Endothelial cell (in vitro differentiated cells): Measurements from ENCODE around the gene NTRK2. TPM values are rescaled to one million over a fixed set of nuclear protein-coding genes. Genes with fewer than 3 reads are reported as not detected.

ENCODE experiments used
- DNase-seq: peaks from one replicate; pipeline ENCODE4 v3.0.0; 2021; ENCODE audit warnings: low spot score
- H3K27ac Mint-ChIP-seq: one replicate; pipeline ENCODE4 v1.8.0; 2021; ENCODE audit warnings: mixed read lengths, inconsistent platforms; ENCODE audit not compliant: unreplicated experiment
- H3K27me3 Mint-ChIP-seq: one replicate; pipeline ENCODE4 v1.8.0; 2021; ENCODE audit warnings: mild to moderate bottlenecking, moderate library complexity, mixed read lengths, inconsistent platforms; ENCODE audit not compliant: unreplicated experiment
- H3K36me3 Mint-ChIP-seq: one replicate; pipeline ENCODE4 v1.8.0; 2021; ENCODE audit warnings: mild to moderate bottlenecking, low read depth, mixed read lengths, inconsistent platforms; ENCODE audit not compliant: unreplicated experiment
- H3K4me1 Mint-ChIP-seq: one replicate; pipeline ENCODE4 v1.8.0; 2021; ENCODE audit warnings: mild to moderate bottlenecking, mixed read lengths, inconsistent platforms; ENCODE audit not compliant: unreplicated experiment
- H3K4me3 Mint-ChIP-seq: one replicate; pipeline ENCODE4 v1.8.0; 2021; ENCODE audit warnings: mild to moderate bottlenecking, mixed read lengths, inconsistent platforms; ENCODE audit not compliant: unreplicated experiment
- H3K9me3 Mint-ChIP-seq: one replicate; pipeline ENCODE4 v1.8.0; 2021; ENCODE audit warnings: mixed read lengths, inconsistent platforms; ENCODE audit not compliant: unreplicated experiment
- CTCF ChIP-seq: fragments of 200-600 bp; sonication (generic); IDR thresholded peaks from one replicate; pipeline ENCODE4 v1.5.0; 2021; ENCODE audit warnings: antibody characterized with exemption; ENCODE audit not compliant: unreplicated experiment
- total RNA-seq: library from RNA; stranded (reverse); fragmentation: NEBNext Ultra II Directional; extraction: Animal tissue kit (Norgen Biotek cat#: 25700); gene quantifications from one replicate; pipeline ENCODE4 v1.2.1, GENCODE V29; 2021; ENCODE audit not compliant: unreplicated experiment

The NTRK2 gene
- total RNA-seq, 1 donor from 2014 or later = not detected

DNA sequence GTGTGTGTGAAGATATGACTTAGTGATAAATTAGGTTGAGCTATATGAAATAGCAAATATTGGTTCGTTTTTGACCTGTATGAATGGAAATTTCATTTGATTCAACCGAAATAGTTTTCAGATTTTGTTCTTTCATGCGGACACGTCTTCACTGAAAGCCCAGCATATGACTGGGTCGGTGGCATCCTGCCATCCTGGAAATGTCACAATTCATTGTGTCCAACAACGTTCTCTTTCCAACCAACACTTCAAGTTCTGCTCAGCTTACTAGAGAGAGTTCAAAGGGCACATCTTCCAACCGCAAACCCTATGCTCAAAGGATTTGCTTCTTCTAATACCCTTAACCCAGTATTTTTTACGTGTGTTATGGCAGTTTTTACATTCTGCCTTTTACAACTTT, 252.5 kb downstream of the NTRK2 start:
- DNase-seq = no peak
- Mint-ChIP-seq H3K27me3 (no peaks in the 10 kb centered on the region), H3K27ac (no peak overlapping the region), H3K4me3 (no peak overlapping the region), H3K36me3 (no peaks in the 10 kb centered on the region), H3K4me1 (no peaks in the 10 kb centered on the region), H3K9me3 (no peaks in the 10 kb centered on the region)
- no peak for TF ChIP-seq CTCF

GRCh38 chr9:84924266-84924665, 254.7 kb downstream of the NTRK2 start:
- Mint-ChIP-seq H3K27me3 (no peaks in the 10 kb centered on the region), H3K9me3 (no peaks in the 10 kb centered on the region), H3K27ac (no peak overlapping the region), H3K4me1 (no peaks in the 10 kb centered on the region), H3K4me3 (no peak overlapping the region), H3K36me3 (no peaks in the 10 kb centered on the region)
- DNase-seq = no peak
- TF ChIP-seq CTCF = no peak

DNA sequence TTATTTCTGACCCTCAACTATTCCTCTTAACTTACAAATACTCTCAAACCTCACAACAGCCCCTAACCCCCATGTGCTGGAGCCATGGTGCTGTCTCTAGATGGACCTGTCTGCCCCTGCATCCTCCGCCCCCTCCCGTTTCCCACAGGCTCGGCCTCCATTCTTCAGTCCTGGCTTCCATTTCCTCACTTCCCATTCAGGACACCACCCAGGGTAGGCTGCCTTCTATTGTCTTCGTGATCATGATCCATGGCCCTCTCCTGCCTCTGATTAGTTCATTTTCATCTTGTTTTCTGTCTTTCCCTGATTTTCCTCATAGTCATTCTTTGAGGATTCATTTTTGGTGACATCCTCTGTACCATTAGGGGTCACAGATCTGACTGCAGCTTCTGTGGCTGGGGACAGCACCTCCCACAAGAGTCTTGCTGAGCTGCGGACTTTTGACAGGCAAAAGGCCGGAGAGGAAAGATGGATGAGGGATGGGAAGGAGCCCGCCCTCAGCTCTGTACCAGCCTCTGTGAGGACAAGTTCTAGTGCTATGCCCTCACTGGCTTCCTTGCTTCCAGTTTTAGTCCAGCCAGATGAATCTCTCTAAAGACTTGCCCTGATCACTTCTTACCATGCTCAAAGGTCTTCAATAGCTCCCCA, 255.8 kb downstream of the NTRK2 start:
- Mint-ChIP-seq H3K4me3 (no peak overlapping the region), H3K9me3 (no peaks in the 10 kb centered on the region), H3K27me3 (no peaks in the 10 kb centered on the region), H3K27ac (no peak overlapping the region), H3K4me1 (no peaks in the 10 kb centered on the region), H3K36me3 (no peaks in the 10 kb centered on the region)
- no peak for DNase-seq
- no peak for TF ChIP-seq CTCF

DNA sequence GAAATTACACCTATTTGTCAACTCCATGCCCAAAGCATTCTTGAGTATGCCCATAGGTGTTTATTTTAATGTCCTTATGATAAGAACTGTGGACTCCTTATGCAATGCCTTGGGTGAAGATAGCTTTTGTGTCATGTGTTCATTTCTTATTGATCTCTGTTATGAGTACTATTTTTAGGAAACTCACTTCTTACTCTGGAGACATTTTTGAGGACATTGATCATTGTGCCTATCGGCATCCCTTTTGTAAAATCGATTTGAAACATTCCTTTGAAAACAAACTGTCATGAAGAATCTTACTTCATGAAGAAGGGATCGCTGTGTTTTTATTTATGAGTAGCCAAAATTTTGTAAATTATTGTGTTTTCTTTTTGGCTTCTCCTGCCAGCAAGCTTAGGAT, 257.3 kb downstream of the NTRK2 start:
- H3K4me3 Mint-ChIP-seq = no peak overlapping the region
- DNase-seq = no peak
- H3K36me3 Mint-ChIP-seq = no peaks in the 10 kb centered on the region
- H3K27me3 Mint-ChIP-seq = no peaks in the 10 kb centered on the region
- H3K9me3 Mint-ChIP-seq = no peaks in the 10 kb centered on the region
- TF ChIP-seq CTCF = no peak
- H3K4me1 Mint-ChIP-seq = no peaks in the 10 kb centered on the region
- no peak overlapping the region for H3K27ac Mint-ChIP-seq

DNA sequence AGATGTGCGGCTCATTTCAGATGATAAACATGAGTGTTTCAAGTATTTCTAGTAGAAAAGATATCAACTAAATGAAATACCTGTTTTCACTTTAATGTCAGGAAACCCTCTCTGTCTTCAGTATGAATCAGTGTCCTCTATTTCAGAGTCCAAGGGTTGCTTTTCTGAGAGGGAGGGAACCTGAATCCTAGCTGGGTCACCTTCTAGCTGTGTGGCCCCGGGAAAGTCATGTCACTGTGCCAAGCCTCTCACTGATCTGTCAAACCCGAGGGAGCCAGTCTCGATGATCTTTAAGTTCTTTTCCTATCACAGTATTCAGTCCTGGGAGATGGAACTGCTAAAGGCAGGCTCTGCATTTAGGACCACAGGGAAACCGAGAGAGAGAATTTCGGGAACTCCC, 258.9 kb downstream of the NTRK2 start:
- H3K4me1 Mint-ChIP-seq = no peaks in the 10 kb centered on the region
- no peaks in the 10 kb centered on the region for H3K36me3 Mint-ChIP-seq
- no peak for DNase-seq
- TF ChIP-seq CTCF = no peak
- no peak overlapping the region for H3K27ac Mint-ChIP-seq
- H3K9me3 Mint-ChIP-seq = no peaks in the 10 kb centered on the region
- H3K4me3 Mint-ChIP-seq = no peak overlapping the region
- H3K27me3 Mint-ChIP-seq = no peaks in the 10 kb centered on the region
